Loucy (cell line): ENCODE measurements around the gene GNPAT.

Experiments used
- EZH2phosphoT487 ChIP-seq: fragments of 200-600 bp; IDR thresholded peaks from 2 replicates; pipeline ENCODE4 v1.6.1; 2018; ENCODE audit warnings: antibody characterized with exemption, mild to moderate bottlenecking, moderate library complexity, borderline replicate concordance
- TF ChIP-seq, protein P1 (sequence below): fragments of 200-600 bp; sonication (generic); conservative IDR thresholded peaks from 2 replicates; pipeline ENCODE4 v1.5.1; 2014; ENCODE audit warnings: mild to moderate bottlenecking, antibody characterized with exemption, low read length

DNA sequence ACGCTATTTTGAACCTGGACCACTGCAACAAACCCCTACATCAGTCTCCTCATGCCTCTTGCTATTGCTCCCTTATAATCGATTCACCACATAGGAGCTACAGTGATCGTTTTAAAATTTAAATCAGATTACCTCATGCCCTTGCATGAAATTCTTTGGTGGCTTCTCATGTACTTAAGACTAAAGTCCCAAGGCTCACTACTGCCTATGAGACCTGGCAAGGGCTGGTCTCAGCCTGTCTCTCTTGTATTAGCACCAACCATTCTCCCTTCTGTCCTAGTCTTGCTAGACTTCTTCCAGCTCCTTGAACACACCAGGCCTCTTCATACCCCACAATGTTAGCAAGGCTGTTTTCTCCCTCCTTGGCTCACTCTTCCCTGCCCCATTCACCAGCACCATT is 6.5 kb upstream of the GNPAT start:
- TF ChIP-seq, protein P1, sequence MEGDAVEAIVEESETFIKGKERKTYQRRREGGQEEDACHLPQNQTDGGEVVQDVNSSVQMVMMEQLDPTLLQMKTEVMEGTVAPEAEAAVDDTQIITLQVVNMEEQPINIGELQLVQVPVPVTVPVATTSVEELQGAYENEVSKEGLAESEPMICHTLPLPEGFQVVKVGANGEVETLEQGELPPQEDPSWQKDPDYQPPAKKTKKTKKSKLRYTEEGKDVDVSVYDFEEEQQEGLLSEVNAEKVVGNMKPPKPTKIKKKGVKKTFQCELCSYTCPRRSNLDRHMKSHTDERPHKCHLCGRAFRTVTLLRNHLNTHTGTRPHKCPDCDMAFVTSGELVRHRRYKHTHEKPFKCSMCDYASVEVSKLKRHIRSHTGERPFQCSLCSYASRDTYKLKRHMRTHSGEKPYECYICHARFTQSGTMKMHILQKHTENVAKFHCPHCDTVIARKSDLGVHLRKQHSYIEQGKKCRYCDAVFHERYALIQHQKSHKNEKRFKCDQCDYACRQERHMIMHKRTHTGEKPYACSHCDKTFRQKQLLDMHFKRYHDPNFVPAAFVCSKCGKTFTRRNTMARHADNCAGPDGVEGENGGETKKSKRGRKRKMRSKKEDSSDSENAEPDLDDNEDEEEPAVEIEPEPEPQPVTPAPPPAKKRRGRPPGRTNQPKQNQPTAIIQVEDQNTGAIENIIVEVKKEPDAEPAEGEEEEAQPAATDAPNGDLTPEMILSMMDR = no peak
- TF ChIP-seq EZH2phosphoT487 = no peak
